ENCODE results near the gene MLANA. TPM values are rescaled to one million over a fixed set of nuclear protein-coding genes. Genes with fewer than 3 reads are reported as not detected.

Gene MLANA
- total and polyA plus RNA-seq, 10 of the 15 experiments (the other 5 are each of a cell fraction or from before 2014, with no cell fraction given), result 0.11 to 0.26 (median 0.13) TPM; not detected in 6

GRCh38 chr9:5900622-5901021, 9.9 kb downstream of the MLANA start:
- in situ Hi-C loops (cut with MboI), result no loop called here
- intact Hi-C loops (cut with micrococcal nuclease; ENCODE audit: unreplicated experiment), result no loop called here
- no TSS peak for BruUV-seq (replicated peaks)
- peaks cover 0 to 2% of the 10 kb centered on the region in 2 experiments; a peak in 1 of 4 replicates for H3K36me3 ChIP-seq (ENCODE audit: control insufficient read depth in 2 of 2, insufficient read depth in 2 of 2, low read length in 1 of 2)
- no peaks in the 10 kb centered on the region for H3K27me3 ChIP-seq (replicated peaks in 1 of 2; ENCODE audit: control insufficient read depth in 2 of 2, insufficient read depth in 2 of 2, low read length in 1 of 2)
- ChIA-PET RAD21 (ENCODE audit: unreplicated experiment) (interaction anchor here (0.6 to 2.3 kb wide), 2 partner anchors 14 to 58 kb away, joined by 3 to 9 read pairs; no protein-coding TSS in a partner anchor), POLR2A (no interaction called here), SMC1A (ENCODE audit: uncharacterized antibody, unreplicated experiment) (interaction anchor here (1.2 to 4.7 kb wide), 7 partner anchors 13 to 127 kb away, joined by 3 to 40 read pairs (median 4); no protein-coding TSS in a partner anchor), CTCF (interaction anchor here (0.6 to 8.1 kb wide), 12 partner anchors 13 to 154 kb away, joined by 3 to 62 read pairs (median 5); no protein-coding TSS in a partner anchor)
- H3K4me1 ChIP-seq (ENCODE audit: control insufficient read depth, insufficient read depth, low read length), result no peaks in the 10 kb centered on the region
- no peaks in the 10 kb centered on the region; the same call in 1 of the 2 replicates for H4K20me1 ChIP-seq (ENCODE audit: control insufficient read depth, insufficient read depth)
- H3K9me3 ChIP-seq (replicated peaks; ENCODE audit: control insufficient read depth, insufficient read depth, low read length), result no peaks in the 10 kb centered on the region
- no peak overlapping the region for H3K4me2 ChIP-seq (ENCODE audit: control insufficient read depth, insufficient read depth)
- no peak overlapping the region for H3K4me3 ChIP-seq
- no peak for TF ChIP-seq ZNF207 (IDR thresholded peaks at IDR 0.05; ENCODE audit: borderline replicate concordance)
- TF ChIP-seq, protein P1, sequence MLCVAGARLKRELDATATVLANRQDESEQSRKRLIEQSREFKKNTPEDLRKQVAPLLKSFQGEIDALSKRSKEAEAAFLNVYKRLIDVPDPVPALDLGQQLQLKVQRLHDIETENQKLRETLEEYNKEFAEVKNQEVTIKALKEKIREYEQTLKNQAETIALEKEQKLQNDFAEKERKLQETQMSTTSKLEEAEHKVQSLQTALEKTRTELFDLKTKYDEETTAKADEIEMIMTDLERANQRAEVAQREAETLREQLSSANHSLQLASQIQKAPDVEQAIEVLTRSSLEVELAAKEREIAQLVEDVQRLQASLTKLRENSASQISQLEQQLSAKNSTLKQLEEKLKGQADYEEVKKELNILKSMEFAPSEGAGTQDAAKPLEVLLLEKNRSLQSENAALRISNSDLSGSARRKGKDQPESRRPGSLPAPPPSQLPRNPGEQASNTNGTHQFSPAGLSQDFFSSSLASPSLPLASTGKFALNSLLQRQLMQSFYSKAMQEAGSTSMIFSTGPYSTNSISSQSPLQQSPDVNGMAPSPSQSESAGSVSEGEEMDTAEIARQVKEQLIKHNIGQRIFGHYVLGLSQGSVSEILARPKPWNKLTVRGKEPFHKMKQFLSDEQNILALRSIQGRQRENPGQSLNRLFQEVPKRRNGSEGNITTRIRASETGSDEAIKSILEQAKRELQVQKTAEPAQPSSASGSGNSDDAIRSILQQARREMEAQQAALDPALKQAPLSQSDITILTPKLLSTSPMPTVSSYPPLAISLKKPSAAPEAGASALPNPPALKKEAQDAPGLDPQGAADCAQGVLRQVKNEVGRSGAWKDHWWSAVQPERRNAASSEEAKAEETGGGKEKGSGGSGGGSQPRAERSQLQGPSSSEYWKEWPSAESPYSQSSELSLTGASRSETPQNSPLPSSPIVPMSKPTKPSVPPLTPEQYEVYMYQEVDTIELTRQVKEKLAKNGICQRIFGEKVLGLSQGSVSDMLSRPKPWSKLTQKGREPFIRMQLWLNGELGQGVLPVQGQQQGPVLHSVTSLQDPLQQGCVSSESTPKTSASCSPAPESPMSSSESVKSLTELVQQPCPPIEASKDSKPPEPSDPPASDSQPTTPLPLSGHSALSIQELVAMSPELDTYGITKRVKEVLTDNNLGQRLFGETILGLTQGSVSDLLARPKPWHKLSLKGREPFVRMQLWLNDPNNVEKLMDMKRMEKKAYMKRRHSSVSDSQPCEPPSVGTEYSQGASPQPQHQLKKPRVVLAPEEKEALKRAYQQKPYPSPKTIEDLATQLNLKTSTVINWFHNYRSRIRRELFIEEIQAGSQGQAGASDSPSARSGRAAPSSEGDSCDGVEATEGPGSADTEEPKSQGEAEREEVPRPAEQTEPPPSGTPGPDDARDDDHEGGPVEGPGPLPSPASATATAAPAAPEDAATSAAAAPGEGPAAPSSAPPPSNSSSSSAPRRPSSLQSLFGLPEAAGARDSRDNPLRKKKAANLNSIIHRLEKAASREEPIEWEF (IDR thresholded peaks at IDR 0.05; ENCODE audit: insufficient replicate concordance, low read depth, low read length), result no peak
- no peak for TF ChIP-seq WRNIP1 (IDR thresholded peaks at IDR 0.05; ENCODE audit: borderline replicate concordance, low read depth, low read length)
- no peak for TF ChIP-seq FOXK2 (IDR thresholded peaks at IDR 0.05)
- TF ChIP-seq BMI1 (IDR thresholded peaks at IDR 0.05; ENCODE audit: borderline replicate concordance), result no peak
- no peak for TF ChIP-seq KAT2A (conservative IDR thresholded peaks at IDR 0.05; ENCODE audit: control insufficient read depth, low read depth, low read length)
- TF ChIP-seq TARDBP (IDR thresholded peaks at IDR 0.05; ENCODE audit: borderline replicate concordance), result no peak
- TF ChIP-seq TCF3 (IDR thresholded peaks at IDR 0.05; ENCODE audit: borderline replicate concordance, insufficient read depth, low read depth, low read length), result no peak
- no peak for TF ChIP-seq PML (IDR thresholded peaks at IDR 0.05; ENCODE audit: low read length)
- no peak for TF ChIP-seq RAD51 (IDR thresholded peaks at IDR 0.05)
- TF ChIP-seq TBL1XR1 (IDR thresholded peaks at IDR 0.05; ENCODE audit: low read depth, low read length), result no peak
- no peak for TF ChIP-seq TCF12 (IDR thresholded peaks at IDR 0.05; ENCODE audit: low read depth, low read length)
- no peak for TF ChIP-seq ZBED1 (IDR thresholded peaks at IDR 0.05; ENCODE audit: borderline replicate concordance)
- no peak for TF ChIP-seq EZH2 (IDR thresholded peaks at IDR 0.05; ENCODE audit: borderline replicate concordance, control insufficient read depth, low read depth, low read length)
- TF ChIP-seq ZNF217 (IDR thresholded peaks at IDR 0.05), result no peak
- H2AFZ ChIP-seq (ENCODE audit: control insufficient read depth, low read depth, low read length), result no peak overlapping the region
- no peaks in the 10 kb centered on the region for H3K79me2 ChIP-seq (ENCODE audit: control insufficient read depth, insufficient read depth, low read length)
- no peak overlapping the region for H3K27ac ChIP-seq (ENCODE audit: control insufficient read depth, insufficient read depth)
- no peak overlapping the region for H3K9ac ChIP-seq (ENCODE audit: control insufficient read depth, insufficient read depth, low read length)
- no peak for FAIRE-seq
- no peak for DNase-seq (ENCODE audit: low read depth, low spot score)
- ATAC-seq, result no peak
